ENCODE results near the gene LCN6.

Gene LCN6

GRCh38 chr9:136720251-136720897, 28.0 kb downstream of the LCN6 start:
- H3K36me3 ChIP-seq (ENCODE audit: control insufficient read depth in 1 of 2, insufficient read depth in 2 of 2, low read length in 2 of 2), result peaks cover 22 to 37% of the 10 kb centered on the region in 2 donors
- H3K27ac ChIP-seq (ENCODE audit: low read depth, low read length), result no peak overlapping the region
- H3K9ac ChIP-seq (ENCODE audit: low read depth in 1 of 2, low read length in 2 of 2), result no peak overlapping the region
- peaks cover 0 to 22% of the 10 kb centered on the region in 2 donors for H3K4me1 ChIP-seq (ENCODE audit: control insufficient read depth in 1 of 2, insufficient read depth in 2 of 2, low read length in 2 of 2)
- no peaks in the 10 kb centered on the region for H3K9me3 ChIP-seq (ENCODE audit: control insufficient read depth in 1 of 2, low read length in 2 of 2)
- peaks cover 8 to 10% of the 10 kb centered on the region in 2 donors for H3K27me3 ChIP-seq (ENCODE audit: control insufficient read depth in 1 of 2, insufficient read depth in 2 of 2, low read length in 2 of 2)
- H3K4me3 ChIP-seq (ENCODE audit: low read depth in 1 of 2, low read length in 2 of 2), result no peak overlapping the region

GRCh38 chr9:136719195-136719880, 29.0 kb downstream of the LCN6 start:
- H3K4me1 ChIP-seq (ENCODE audit: control insufficient read depth in 1 of 2, insufficient read depth in 2 of 2, low read length in 2 of 2), result peaks cover 0 to 21% of the 10 kb centered on the region in 2 donors

DNA sequence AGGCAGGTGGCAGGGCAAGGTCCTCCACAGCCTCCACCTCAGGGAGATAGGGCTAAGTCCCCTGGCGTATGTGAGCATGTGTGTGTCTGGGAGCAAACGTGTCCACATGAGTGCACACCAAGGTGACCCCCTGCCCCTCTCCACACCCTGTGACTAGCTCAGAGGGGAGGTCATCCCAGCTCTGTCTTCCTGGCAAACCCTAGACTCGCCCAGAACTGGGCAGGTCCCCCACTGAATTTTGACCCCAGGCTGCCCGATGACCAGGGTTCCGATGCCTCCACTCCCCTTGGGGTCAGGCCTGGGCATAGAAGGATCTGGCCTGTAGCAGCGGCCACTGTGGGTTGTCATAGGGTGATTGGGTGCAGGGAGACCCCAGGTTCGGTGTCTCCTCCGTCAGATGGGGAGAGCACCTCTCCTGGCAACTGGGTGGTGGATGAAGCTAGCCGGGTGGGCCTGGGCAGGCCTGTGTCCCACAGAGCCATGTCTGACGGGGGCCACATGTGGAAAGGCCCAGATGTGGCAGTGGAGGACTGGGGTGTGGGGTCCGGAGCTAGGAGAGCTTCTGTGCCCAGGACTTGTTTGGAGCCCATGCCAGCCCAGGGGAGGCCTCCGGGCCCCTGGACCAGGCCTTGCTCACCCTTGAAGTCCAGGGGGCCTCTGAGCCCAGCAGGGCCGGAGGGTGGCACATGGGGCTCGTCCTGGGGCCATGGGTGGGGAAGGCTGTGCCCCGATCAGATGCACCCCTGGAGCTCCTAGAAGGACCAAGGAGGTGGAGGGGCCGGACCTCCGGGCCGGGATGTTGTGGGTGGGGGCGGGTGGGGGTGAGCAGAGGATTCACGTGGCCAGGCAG, 29.8 kb downstream of the LCN6 start:
- H3K27me3 ChIP-seq (ENCODE audit: control insufficient read depth in 1 of 2, insufficient read depth in 2 of 2, low read length in 2 of 2), result peaks cover 20 to 25% of the 10 kb centered on the region in 2 donors
- no peak overlapping the region for H3K9ac ChIP-seq (ENCODE audit: low read depth in 1 of 2, low read length in 2 of 2)
- H3K36me3 ChIP-seq (ENCODE audit: control insufficient read depth in 1 of 2, insufficient read depth in 2 of 2, low read length in 2 of 2), result peaks cover 9 to 21% of the 10 kb centered on the region in 2 donors
- H3K4me1 ChIP-seq (ENCODE audit: control insufficient read depth in 1 of 2, insufficient read depth in 2 of 2, low read length in 2 of 2), result peaks cover 0 to 21% of the 10 kb centered on the region in 2 donors
- no peaks in the 10 kb centered on the region for H3K9me3 ChIP-seq (ENCODE audit: control insufficient read depth in 1 of 2, low read length in 2 of 2)
- no peak overlapping the region for H3K27ac ChIP-seq (ENCODE audit: low read depth, low read length)
- H3K4me3 ChIP-seq (ENCODE audit: low read depth in 1 of 2, low read length in 2 of 2), result no peak overlapping the region

More at GRCh38 chr9:136719195-136719880, 29.0 kb downstream of the LCN6 start:
- Histone ChIP-seq H3K9ac (ENCODE audit: low read depth in 1 of 2, low read length in 2 of 2) (no peak overlapping the region), H3K9me3 (ENCODE audit: control insufficient read depth in 1 of 2, low read length in 2 of 2) (no peaks in the 10 kb centered on the region), H3K4me3 (ENCODE audit: low read depth in 1 of 2, low read length in 2 of 2) (no peak overlapping the region), H3K27me3 (ENCODE audit: control insufficient read depth in 1 of 2, insufficient read depth in 2 of 2, low read length in 2 of 2) (peaks cover 13 to 18% of the 10 kb centered on the region in 2 donors), H3K27ac (ENCODE audit: low read depth, low read length) (no peak overlapping the region), H3K36me3 (ENCODE audit: control insufficient read depth in 1 of 2, insufficient read depth in 2 of 2, low read length in 2 of 2) (peaks cover 17 to 29% of the 10 kb centered on the region in 2 donors)

DNA sequence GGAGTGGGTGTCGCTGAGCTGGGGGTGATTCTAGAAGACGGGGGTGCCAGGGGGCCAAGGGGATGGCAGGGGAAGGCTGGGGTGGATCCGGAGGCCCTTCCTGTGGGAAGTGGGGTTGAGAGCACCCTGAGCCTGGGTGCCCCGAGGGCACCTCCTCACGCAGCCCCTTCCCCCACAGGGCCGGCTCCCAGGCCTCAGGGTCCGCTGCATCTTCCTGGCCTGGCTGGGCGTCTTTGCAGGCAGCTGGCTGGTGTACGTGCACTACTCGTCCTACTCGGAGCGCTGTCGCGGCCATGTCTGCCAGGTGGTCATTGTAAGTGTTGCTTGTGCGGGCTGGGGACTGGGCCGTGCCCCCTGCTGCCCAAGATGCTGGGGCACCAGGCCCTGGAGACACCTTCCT, 30.9 kb downstream of the LCN6 start:
- no peaks in the 10 kb centered on the region for H3K9me3 ChIP-seq (ENCODE audit: control insufficient read depth in 1 of 2, low read length in 2 of 2)
- no peak overlapping the region for H3K4me3 ChIP-seq (ENCODE audit: low read depth in 1 of 2, low read length in 2 of 2)
- no peak overlapping the region for H3K9ac ChIP-seq (ENCODE audit: low read depth in 1 of 2, low read length in 2 of 2)
- peaks cover 29 to 34% of the 10 kb centered on the region in 2 donors for H3K27me3 ChIP-seq (ENCODE audit: control insufficient read depth in 1 of 2, insufficient read depth in 2 of 2, low read length in 2 of 2)
- H3K27ac ChIP-seq (ENCODE audit: low read depth, low read length), result no peak overlapping the region
- peaks cover under 1 to 10% of the 10 kb centered on the region in 2 donors for H3K36me3 ChIP-seq (ENCODE audit: control insufficient read depth in 1 of 2, insufficient read depth in 2 of 2, low read length in 2 of 2)
- peaks cover 0 to 18% of the 10 kb centered on the region in 2 donors for H3K4me1 ChIP-seq (ENCODE audit: control insufficient read depth in 1 of 2, insufficient read depth in 2 of 2, low read length in 2 of 2)

DNA sequence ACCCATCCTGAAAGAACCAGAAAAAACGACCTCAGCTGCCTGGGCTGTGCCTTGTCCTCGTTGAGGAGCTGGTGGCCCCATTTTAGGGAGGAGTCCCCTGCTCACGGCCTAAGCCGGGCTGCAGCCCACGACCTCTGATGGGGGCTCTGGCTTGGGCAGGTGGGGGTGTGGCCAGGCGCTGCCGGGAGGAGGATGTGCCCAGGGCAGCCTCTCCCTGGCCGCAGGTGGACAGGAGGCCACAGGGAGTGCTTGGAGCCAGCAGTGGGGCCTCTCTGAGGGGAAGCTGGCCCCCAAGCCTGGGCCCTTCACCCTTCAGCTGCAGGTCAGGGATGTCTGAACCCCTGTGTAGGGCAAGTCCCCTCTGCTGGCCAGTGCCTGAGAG, 33.4 kb downstream of the LCN6 start:
- Histone ChIP-seq H3K4me3 (ENCODE audit: low read depth in 1 of 2, low read length in 2 of 2) (no peak overlapping the region), H3K27me3 (ENCODE audit: control insufficient read depth in 1 of 2, insufficient read depth in 2 of 2, low read length in 2 of 2) (peaks cover 35 to 44% of the 10 kb centered on the region in 2 donors), H3K9me3 (ENCODE audit: control insufficient read depth in 1 of 2, low read length in 2 of 2) (no peaks in the 10 kb centered on the region), H3K4me1 (ENCODE audit: control insufficient read depth in 1 of 2, insufficient read depth in 2 of 2, low read length in 2 of 2) (peaks cover 0 to 11% of the 10 kb centered on the region in 2 donors), H3K27ac (ENCODE audit: low read depth, low read length) (no peak overlapping the region), H3K9ac (ENCODE audit: low read depth in 1 of 2, low read length in 2 of 2) (no peak overlapping the region), H3K36me3 (ENCODE audit: control insufficient read depth in 1 of 2, insufficient read depth in 2 of 2, low read length in 2 of 2) (no peaks in the 10 kb centered on the region)

DNA sequence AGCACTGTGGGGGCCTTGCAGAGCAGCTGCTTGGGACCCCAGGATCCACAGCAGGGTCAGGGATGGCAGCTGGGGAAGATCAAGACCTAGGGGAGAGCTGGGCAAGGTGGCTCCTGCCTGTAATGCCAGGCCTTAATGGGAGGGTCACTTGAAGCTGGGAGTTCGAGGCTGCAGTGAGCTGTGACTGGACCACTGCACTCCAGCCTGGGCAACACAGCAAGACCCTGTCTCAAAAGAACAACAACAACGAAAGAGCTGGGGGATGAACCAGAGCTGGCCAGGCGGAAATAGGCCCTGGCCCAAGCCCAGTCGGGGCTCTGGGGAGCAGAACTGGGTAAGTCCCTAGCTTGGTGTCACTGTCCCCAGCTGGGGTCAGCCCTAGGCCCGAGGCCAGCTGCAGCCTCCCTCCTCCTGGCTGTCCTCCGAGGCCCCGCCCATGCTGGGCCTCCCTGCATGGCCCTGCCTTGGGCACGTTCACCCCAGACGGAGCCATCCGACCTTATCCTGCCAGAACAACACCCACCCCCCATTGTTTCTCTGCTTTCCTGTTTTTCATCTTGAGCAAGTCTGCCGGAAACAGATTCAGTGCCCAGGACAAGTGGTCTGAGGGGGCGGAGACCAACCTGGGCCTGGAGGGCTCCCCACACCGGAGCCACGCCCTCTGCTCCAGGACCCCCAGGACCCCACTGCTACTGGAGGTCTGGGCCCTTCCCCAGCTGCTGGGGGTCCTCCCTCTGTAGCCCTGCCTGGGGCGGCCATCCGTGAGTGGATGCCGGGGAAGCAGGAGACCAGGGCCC, 34.0 kb downstream of the LCN6 start:
- Histone ChIP-seq H3K36me3 (ENCODE audit: control insufficient read depth in 1 of 2, insufficient read depth in 2 of 2, low read length in 2 of 2) (no peaks in the 10 kb centered on the region), H3K9ac (ENCODE audit: low read depth in 1 of 2, low read length in 2 of 2) (no peak overlapping the region), H3K9me3 (ENCODE audit: control insufficient read depth in 1 of 2, low read length in 2 of 2) (no peaks in the 10 kb centered on the region), H3K27ac (ENCODE audit: low read depth, low read length) (no peak overlapping the region), H3K27me3 (ENCODE audit: control insufficient read depth in 1 of 2, insufficient read depth in 2 of 2, low read length in 2 of 2) (peaks cover 35 to 45% of the 10 kb centered on the region in 2 donors), H3K4me3 (ENCODE audit: low read depth in 1 of 2, low read length in 2 of 2) (no peak overlapping the region), H3K4me1 (ENCODE audit: control insufficient read depth in 1 of 2, insufficient read depth in 2 of 2, low read length in 2 of 2) (peaks cover 0 to 7% of the 10 kb centered on the region in 2 donors)

DNA sequence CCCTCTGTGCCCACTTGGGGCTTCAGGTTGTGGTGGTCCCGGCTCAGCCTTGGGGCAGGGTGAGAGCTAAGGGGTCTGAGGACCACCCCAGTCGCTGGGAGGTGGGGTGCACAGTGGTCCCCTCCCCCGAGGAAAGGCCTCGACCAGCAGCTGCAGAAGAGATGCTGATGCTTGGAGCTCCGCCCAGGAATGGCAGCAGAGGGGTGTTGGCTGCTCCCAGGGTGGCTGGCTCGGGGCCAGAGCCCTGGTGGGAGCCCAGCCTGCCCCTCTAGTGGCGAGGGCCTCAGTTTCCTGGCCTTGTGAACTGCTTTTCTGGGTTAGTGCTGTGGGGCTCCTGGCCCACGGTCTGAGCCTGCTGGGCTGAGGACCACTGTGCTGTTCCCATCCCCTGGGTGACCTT, 34.8 kb downstream of the LCN6 start:
- H3K27me3 ChIP-seq (ENCODE audit: control insufficient read depth in 1 of 2, insufficient read depth in 2 of 2, low read length in 2 of 2), result peaks cover 35 to 44% of the 10 kb centered on the region in 2 donors
- no peak overlapping the region for H3K4me3 ChIP-seq (ENCODE audit: low read depth in 1 of 2, low read length in 2 of 2)
- H3K9ac ChIP-seq (ENCODE audit: low read depth in 1 of 2, low read length in 2 of 2), result no peak overlapping the region
- no peaks in the 10 kb centered on the region for H3K9me3 ChIP-seq (ENCODE audit: control insufficient read depth in 1 of 2, low read length in 2 of 2)
- peaks cover 0 to 2% of the 10 kb centered on the region in 2 donors for H3K4me1 ChIP-seq (ENCODE audit: control insufficient read depth in 1 of 2, insufficient read depth in 2 of 2, low read length in 2 of 2)
- H3K27ac ChIP-seq (ENCODE audit: low read depth, low read length), result no peak overlapping the region
- H3K36me3 ChIP-seq (ENCODE audit: control insufficient read depth in 1 of 2, insufficient read depth in 2 of 2, low read length in 2 of 2), result no peaks in the 10 kb centered on the region

DNA sequence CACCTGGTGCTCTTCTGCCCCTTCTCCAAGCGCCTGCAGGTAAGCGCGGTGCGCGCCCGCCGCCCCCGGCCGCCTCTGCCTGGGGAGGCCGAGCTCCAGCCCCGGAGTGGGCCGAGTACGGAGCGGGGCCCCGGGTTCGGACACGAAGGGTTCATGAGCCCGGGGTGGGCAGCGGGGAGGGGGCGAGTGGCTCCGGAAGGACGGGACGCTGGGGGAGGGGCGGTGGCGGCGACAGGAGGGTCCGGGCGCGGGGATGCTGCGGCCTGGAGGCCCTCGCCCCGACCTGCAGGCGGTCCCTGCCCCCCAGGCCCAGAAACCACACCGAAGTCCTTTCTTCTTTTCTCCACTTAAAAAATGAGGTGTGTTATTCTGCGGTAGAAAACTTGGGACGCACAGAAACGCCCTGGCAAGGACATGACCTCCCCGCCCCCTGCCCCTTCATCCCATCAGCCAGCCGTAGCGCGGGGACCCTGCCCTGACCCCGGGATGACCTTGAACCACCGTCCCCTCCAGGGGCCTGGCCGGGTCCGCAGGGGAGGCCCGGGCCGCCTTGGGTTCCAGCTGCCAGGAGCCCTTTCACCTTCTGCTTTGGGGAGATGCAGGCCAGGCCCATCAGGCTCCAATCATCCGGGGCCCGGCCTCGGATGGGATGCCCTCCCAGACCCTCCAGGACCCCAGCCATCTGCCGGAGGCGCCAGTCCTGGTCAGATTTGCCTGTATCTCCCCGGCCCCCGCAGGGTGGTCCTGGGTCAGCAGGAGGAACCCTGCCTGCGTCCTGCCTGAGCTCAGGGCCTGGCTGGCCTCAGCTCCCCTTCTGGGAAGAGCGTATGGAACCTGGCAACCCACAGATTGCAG, 35.4 kb downstream of the LCN6 start:
- no peak overlapping the region for H3K4me3 ChIP-seq (ENCODE audit: low read depth in 1 of 2, low read length in 2 of 2)
- no peak overlapping the region for H3K9ac ChIP-seq (ENCODE audit: low read depth in 1 of 2, low read length in 2 of 2)
- no peaks in the 10 kb centered on the region for H3K4me1 ChIP-seq (ENCODE audit: control insufficient read depth in 1 of 2, insufficient read depth in 2 of 2, low read length in 2 of 2)
- no peaks in the 10 kb centered on the region for H3K9me3 ChIP-seq (ENCODE audit: control insufficient read depth in 1 of 2, low read length in 2 of 2)
- H3K27ac ChIP-seq (ENCODE audit: low read depth, low read length), result no peak overlapping the region
- peaks cover 30 to 40% of the 10 kb centered on the region in 2 donors for H3K27me3 ChIP-seq (ENCODE audit: control insufficient read depth in 1 of 2, insufficient read depth in 2 of 2, low read length in 2 of 2)
- H3K36me3 ChIP-seq (ENCODE audit: control insufficient read depth in 1 of 2, insufficient read depth in 2 of 2, low read length in 2 of 2), result no peaks in the 10 kb centered on the region

Measured in duodenal mucosa (tissue), 2 donors.